Measurements from ENCODE around the gene DVL3.
A peak's percentile ranks its signal among the peaks of the same experiment; 100 is the strongest.

DVL3 gene

GRCh38 chr3:184154885-184155643 is at the start of gene DVL3:
DVL3 (plus strand) TSS chr3:184155377; CDS start chr3:184155636, 259 bp downstream.
- no peak for TF ChIP-seq EZH2phosphoT487 (IDR thresholded peaks at IDR 0.05; ENCODE audit: borderline replicate concordance, low read length)
- TF ChIP-seq, protein P1, sequence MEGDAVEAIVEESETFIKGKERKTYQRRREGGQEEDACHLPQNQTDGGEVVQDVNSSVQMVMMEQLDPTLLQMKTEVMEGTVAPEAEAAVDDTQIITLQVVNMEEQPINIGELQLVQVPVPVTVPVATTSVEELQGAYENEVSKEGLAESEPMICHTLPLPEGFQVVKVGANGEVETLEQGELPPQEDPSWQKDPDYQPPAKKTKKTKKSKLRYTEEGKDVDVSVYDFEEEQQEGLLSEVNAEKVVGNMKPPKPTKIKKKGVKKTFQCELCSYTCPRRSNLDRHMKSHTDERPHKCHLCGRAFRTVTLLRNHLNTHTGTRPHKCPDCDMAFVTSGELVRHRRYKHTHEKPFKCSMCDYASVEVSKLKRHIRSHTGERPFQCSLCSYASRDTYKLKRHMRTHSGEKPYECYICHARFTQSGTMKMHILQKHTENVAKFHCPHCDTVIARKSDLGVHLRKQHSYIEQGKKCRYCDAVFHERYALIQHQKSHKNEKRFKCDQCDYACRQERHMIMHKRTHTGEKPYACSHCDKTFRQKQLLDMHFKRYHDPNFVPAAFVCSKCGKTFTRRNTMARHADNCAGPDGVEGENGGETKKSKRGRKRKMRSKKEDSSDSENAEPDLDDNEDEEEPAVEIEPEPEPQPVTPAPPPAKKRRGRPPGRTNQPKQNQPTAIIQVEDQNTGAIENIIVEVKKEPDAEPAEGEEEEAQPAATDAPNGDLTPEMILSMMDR (IDR thresholded peaks at IDR 0.05; ENCODE audit: low read depth, low read length, poor library complexity, severe bottlenecking): no peak
- Histone ChIP-seq H3K79me2 (ENCODE audit: control insufficient read depth, low read length) (peaks cover 43% of the 10 kb centered on the region), H3K36me3 (ENCODE audit: control insufficient read depth, low read length) (peaks cover 12% of the 10 kb centered on the region), H3K27ac (ENCODE audit: low read depth, low read length) (peak within 1 kb of the TSS; percentile 53), H3K9me2 (replicated peaks; ENCODE audit: control insufficient read depth, low read length) (no peaks in the 10 kb centered on the region), H4K20me1 (ENCODE audit: control insufficient read depth, insufficient read depth, low read depth, low read length) (0 out of 2 replicates have a peak, but pooled peaks cover 9% of the 10 kb centered on the region), H3K4me2 (ENCODE audit: low read length) (peak within 1 kb of the TSS; percentile 82), H3K27me3 (ENCODE audit: control insufficient read depth, low read length) (no peaks in the 10 kb centered on the region), H3K9me3 (ENCODE audit: control insufficient read depth, insufficient read depth, low read length) (no peaks in the 10 kb centered on the region), H3K4me3 (ENCODE audit: low read length) (peak within 1 kb of the TSS; percentile 99), H3K4me1 (ENCODE audit: control insufficient read depth, low read length) (peaks cover 35% of the 10 kb centered on the region), H3F3A (ENCODE audit: control insufficient read depth, insufficient read depth) (peaks cover 12% of the 10 kb centered on the region)

- no peaks in the 10 kb centered on the region for H3F3A ChIP-seq (ENCODE audit: control insufficient read depth, insufficient read depth)
- no peaks in the 10 kb centered on the region for H3K9me2 ChIP-seq (replicated peaks; ENCODE audit: control insufficient read depth, low read length)
- H3K4me2 ChIP-seq (ENCODE audit: low read length): no peak overlapping the region
- no peaks in the 10 kb centered on the region for H3K79me2 ChIP-seq (ENCODE audit: control insufficient read depth, low read length)
- H4K20me1 ChIP-seq (ENCODE audit: control insufficient read depth, insufficient read depth, low read depth, low read length): no peaks in the 10 kb centered on the region
- H3K27me3 ChIP-seq (ENCODE audit: control insufficient read depth, low read length): peaks cover 8% of the 10 kb centered on the region
- H3K4me3 ChIP-seq (ENCODE audit: low read length): no peak overlapping the region
- no peaks in the 10 kb centered on the region for H3K4me1 ChIP-seq (ENCODE audit: control insufficient read depth, low read length)
- TF ChIP-seq EZH2phosphoT487 (IDR thresholded peaks at IDR 0.05; ENCODE audit: borderline replicate concordance, low read length): no peak
- TF ChIP-seq, protein P1 (IDR thresholded peaks at IDR 0.05; ENCODE audit: low read depth, low read length, poor library complexity, severe bottlenecking): no peak
- H3K9me3 ChIP-seq (ENCODE audit: control insufficient read depth, insufficient read depth, low read length): no peaks in the 10 kb centered on the region
- no peaks in the 10 kb centered on the region for H3K36me3 ChIP-seq (ENCODE audit: control insufficient read depth, low read length)
- no peak overlapping the region for H3K27ac ChIP-seq (ENCODE audit: low read depth, low read length)
Measured at GRCh38 chr3:184110316-184110725, 44.9 kb upstream of the DVL3 start.

DNA sequence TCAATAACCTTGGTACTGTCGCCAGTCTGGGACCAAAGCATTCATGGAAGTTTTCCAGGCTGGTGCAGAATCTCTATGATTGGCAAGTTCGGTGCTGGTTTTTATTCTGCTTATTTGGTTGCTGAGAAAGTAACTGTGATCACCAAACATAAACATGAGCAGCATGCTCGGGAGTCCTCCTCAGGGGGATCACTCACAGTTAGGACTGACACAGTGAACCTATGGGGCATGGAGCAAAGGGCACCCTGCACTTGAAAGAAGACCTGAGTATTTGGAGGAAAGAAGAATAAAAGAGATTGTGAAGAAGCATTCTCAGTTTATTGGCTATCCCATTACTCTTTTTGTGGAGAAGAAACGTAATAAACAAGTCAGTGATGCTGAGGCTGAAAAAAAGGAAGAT is 39.2 kb upstream of the DVL3 start:
- H3K79me2 ChIP-seq (ENCODE audit: control insufficient read depth, low read length): no peaks in the 10 kb centered on the region
- no peaks in the 10 kb centered on the region for H3K9me2 ChIP-seq (replicated peaks; ENCODE audit: control insufficient read depth, low read length)
- no peak overlapping the region for H3K4me3 ChIP-seq (ENCODE audit: low read length)
- TF ChIP-seq, protein P1 (IDR thresholded peaks at IDR 0.05; ENCODE audit: low read depth, low read length, poor library complexity, severe bottlenecking): no peak
- no peak for TF ChIP-seq EZH2phosphoT487 (IDR thresholded peaks at IDR 0.05; ENCODE audit: borderline replicate concordance, low read length)
- H3K27me3 ChIP-seq (ENCODE audit: control insufficient read depth, low read length): peaks cover 23% of the 10 kb centered on the region
- H3K4me2 ChIP-seq (ENCODE audit: low read length): no peak overlapping the region
- no peaks in the 10 kb centered on the region for H3K9me3 ChIP-seq (ENCODE audit: control insufficient read depth, insufficient read depth, low read length)
- no peaks in the 10 kb centered on the region for H3F3A ChIP-seq (ENCODE audit: control insufficient read depth, insufficient read depth)
- no peaks in the 10 kb centered on the region for H4K20me1 ChIP-seq (ENCODE audit: control insufficient read depth, insufficient read depth, low read depth, low read length)
- H3K27ac ChIP-seq (ENCODE audit: low read depth, low read length): no peak overlapping the region
- no peaks in the 10 kb centered on the region for H3K4me1 ChIP-seq (ENCODE audit: control insufficient read depth, low read length)
- H3K36me3 ChIP-seq (ENCODE audit: control insufficient read depth, low read length): no peaks in the 10 kb centered on the region
